Sigmoid colon (tissue), 4 donors: ENCODE data around the gene MINDY4.

Source experiments
- EP300 ChIP-seq, 4 donors: sonication (generic); formaldehyde crosslinking; IDR thresholded peaks; one replicate each; pipeline ENCODE4 v1.6.1; 2017; ENCODE audit warnings: antibody characterized with exemption in 4 of 4
- POLR2A ChIP-seq, 2 donors: fragments of 450-650 bp; IDR thresholded peaks; one replicate each; pipeline ENCODE4 v1.6.1; 2016; ENCODE audit warnings: antibody characterized with exemption in 2 of 2, mild to moderate bottlenecking in 2 of 2, moderate library complexity in 2 of 2
- POLR2AphosphoS5 ChIP-seq, 4 donors: sonication (generic); formaldehyde crosslinking; IDR thresholded peaks; one replicate each; pipeline ENCODE4 v1.6.1; 2017; ENCODE audit warnings: antibody characterized with exemption in 4 of 4
- TF ChIP-seq, protein P1 (sequence below), 4 experiments: fragments of 450-650 bp in 3 of 4; fragments of 200-600 bp in 1 of 4; IDR thresholded peaks; one replicate each; pipeline ENCODE4 v1.5.1; 2016 to 2019; ENCODE audit warnings: antibody characterized with exemption in 4 of 4, mild to moderate bottlenecking in 3 of 4, moderate library complexity in 2 of 4

DNA sequence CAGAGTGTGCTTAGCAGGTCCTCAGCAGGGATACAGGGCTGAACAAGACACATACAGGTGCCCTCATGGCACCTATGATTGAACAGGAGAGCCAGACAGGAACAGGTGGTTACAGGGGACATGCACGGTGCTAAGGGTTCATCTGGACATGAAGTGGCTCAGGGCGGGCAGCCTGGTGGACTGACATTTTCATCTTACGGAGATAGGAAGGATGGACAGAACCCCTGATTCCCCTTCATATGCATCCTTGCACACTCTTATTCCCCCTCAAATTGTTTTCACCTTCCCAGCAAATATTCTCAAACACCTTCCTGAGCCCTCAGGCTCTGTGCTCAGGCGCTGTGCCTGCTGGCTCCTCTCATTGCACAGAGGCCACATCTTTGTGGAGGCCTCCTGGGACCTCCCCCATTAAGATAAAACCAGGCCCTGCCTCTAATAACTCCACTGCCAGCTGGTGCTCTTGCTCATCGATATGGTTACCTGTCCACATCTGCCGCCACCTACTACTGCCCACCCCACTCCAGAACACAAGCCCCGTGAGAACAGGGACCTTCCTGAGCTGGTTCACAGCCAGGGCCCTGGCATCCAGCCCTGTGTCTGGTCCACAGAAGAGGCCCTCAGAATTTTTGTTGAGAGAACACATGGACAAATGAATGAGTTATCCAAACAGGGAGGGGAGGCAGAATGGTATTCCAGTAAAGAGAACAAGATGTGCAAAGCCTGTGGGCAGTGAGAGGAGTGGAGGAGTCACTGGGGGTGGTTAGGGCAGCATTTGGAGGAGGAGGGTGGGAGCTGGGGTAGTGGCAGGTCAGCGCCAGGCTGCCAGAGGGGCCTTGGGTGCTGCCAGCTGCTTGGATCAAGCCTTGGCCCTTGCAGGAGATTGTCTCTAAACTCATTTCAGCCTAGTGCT is 71.6 kb downstream of the MINDY4 start:
- no peak for TF ChIP-seq EP300 (IDR thresholded peaks at IDR 0.05)
- no peak for TF ChIP-seq POLR2A (IDR thresholded peaks at IDR 0.05)
- TF ChIP-seq, protein P1, sequence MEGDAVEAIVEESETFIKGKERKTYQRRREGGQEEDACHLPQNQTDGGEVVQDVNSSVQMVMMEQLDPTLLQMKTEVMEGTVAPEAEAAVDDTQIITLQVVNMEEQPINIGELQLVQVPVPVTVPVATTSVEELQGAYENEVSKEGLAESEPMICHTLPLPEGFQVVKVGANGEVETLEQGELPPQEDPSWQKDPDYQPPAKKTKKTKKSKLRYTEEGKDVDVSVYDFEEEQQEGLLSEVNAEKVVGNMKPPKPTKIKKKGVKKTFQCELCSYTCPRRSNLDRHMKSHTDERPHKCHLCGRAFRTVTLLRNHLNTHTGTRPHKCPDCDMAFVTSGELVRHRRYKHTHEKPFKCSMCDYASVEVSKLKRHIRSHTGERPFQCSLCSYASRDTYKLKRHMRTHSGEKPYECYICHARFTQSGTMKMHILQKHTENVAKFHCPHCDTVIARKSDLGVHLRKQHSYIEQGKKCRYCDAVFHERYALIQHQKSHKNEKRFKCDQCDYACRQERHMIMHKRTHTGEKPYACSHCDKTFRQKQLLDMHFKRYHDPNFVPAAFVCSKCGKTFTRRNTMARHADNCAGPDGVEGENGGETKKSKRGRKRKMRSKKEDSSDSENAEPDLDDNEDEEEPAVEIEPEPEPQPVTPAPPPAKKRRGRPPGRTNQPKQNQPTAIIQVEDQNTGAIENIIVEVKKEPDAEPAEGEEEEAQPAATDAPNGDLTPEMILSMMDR (IDR thresholded peaks at IDR 0.05): no peak
- no peak for TF ChIP-seq POLR2AphosphoS5 (IDR thresholded peaks at IDR 0.05)
